Tibial nerve (tissue), 3 donors: ENCODE data around the gene ZNF669.

ENCODE experiments used
- CTCF ChIP-seq, 5 experiments: fragments of 200-600 bp in 3 of 5; fragments of 450-650 bp in 2 of 5; sonication (generic) in 3 of 5; IDR thresholded peaks; one replicate each; pipeline ENCODE4 v1.5.1; 2016 to 2019; ENCODE audit warnings: antibody characterized with exemption in 5 of 5, mild to moderate bottlenecking in 3 of 5, moderate library complexity in 2 of 5
- POLR2A ChIP-seq, 2 donors: fragments of 450-650 bp; IDR thresholded peaks; one replicate each; pipeline ENCODE4 v1.6.1; 2017; ENCODE audit warnings: antibody characterized with exemption in 2 of 2, mild to moderate bottlenecking in 2 of 2, moderate library complexity in 2 of 2

GRCh38 chr1:247145279-247145678 is 41.1 kb upstream of the ZNF669 start:
- TF ChIP-seq POLR2A (IDR thresholded peaks at IDR 0.05) (no peak), CTCF (IDR thresholded peaks at IDR 0.05) (no peak)
